Left hindlimb (tissue), 1 donor: Measurements from ENCODE around the gene ABCB11.
"Not testable (repeated sequence)": the region's sequence is repeated elsewhere in the genome, so short reads cannot be mapped to it uniquely, and the experiment has no call there.

Source experiments
- DNase-seq: peaks from one replicate; pipeline ENCODE4 v3.0.0-alpha.2; 2018

Gene ABCB11

GRCh38 chr2:168874368-168875054 lies 156.6 kb downstream of the ABCB11 start:
- DNase-seq: no peak

- not testable (repeated sequence) for DNase-seq
Measured at GRCh38 chr2:168870824-168871223, 160.3 kb downstream of the ABCB11 start.
